ENCODE results near the gene UACA. TPM values are rescaled to one million over a fixed set of nuclear protein-coding genes. Genes with fewer than 3 reads are reported as not detected.
"Not testable (repeated sequence)": the region's sequence is repeated elsewhere in the genome, so short reads cannot be mapped to it uniquely, and the experiment has no call there.

Gene UACA
- total RNA-seq, 2 experiments from 2014 or later, result 2.3 to 3.9 TPM

DNA sequence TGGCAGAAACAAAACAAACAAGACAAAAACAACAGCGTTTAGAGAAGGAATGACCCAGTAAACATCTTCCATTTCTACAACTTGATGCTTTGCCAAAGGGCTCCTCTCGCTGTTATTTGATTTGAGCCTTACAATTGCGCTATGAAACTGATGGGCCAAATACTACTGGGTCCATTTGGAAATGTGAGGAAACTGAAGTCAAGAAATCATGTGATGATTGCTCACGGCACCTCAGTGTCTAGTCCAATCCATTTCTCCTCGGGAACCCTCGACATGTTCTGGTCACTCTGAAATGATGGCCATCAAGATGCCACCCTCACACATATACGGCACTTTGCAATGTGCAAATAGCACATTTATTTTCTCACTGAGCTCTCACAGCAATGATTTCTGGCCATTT is 136.0 kb downstream of the UACA start:
- DNase-seq, result no peak
- H3K36me3 Mint-ChIP-seq, result no peaks in the 10 kb centered on the region
- H3K4me1 Mint-ChIP-seq, result peaks cover 5% of the 10 kb centered on the region
- peaks cover 8% of the 10 kb centered on the region for H3K9me3 Mint-ChIP-seq
- peaks cover 17% of the 10 kb centered on the region for H3K27me3 Mint-ChIP-seq
- no peak overlapping the region for H3K4me3 Mint-ChIP-seq
- H3K27ac Mint-ChIP-seq, result no peak overlapping the region

DNA sequence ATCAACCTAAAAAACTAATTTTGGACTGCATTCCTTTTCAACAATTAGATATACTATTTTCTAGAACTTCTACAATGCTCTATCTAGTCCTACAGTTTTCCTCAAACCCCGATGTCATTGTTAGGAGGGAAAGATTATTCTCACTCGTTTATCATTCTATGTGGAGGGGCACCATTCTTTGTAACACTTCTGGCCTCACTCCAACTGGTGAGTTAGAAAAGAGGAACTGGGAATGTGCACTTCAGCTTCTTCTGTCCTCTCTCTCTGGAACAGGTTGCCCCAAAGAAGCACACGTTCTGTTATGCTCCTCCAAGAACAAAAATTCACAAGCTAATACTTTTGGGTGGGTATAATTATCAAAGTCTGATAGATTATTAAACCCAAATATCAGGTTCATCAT is 137.9 kb downstream of the UACA start:
- Mint-ChIP-seq H3K4me3 (no peak overlapping the region), H3K9me3 (peaks cover 16% of the 10 kb centered on the region), H3K4me1 (no peaks in the 10 kb centered on the region), H3K36me3 (no peaks in the 10 kb centered on the region), H3K27ac (no peak overlapping the region), H3K27me3 (peaks cover 17% of the 10 kb centered on the region)
- DNase-seq, result no peak

GRCh38 chr15:70625011-70625410 is 138.3 kb downstream of the UACA start:
- H3K4me1 Mint-ChIP-seq, result no peaks in the 10 kb centered on the region
- no peak overlapping the region for H3K27ac Mint-ChIP-seq
- H3K9me3 Mint-ChIP-seq, result peaks cover 16% of the 10 kb centered on the region
- no peak overlapping the region for H3K4me3 Mint-ChIP-seq
- peaks cover 17% of the 10 kb centered on the region for H3K27me3 Mint-ChIP-seq
- no peak for DNase-seq
- H3K36me3 Mint-ChIP-seq, result no peaks in the 10 kb centered on the region

GRCh38 chr15:70618929-70619328 is 144.4 kb downstream of the UACA start:
- H3K4me1 Mint-ChIP-seq, result no peaks in the 10 kb centered on the region
- peaks cover 12% of the 10 kb centered on the region for H3K27me3 Mint-ChIP-seq
- H3K27ac Mint-ChIP-seq, result no peak overlapping the region
- no peaks in the 10 kb centered on the region for H3K36me3 Mint-ChIP-seq
- peaks cover 16% of the 10 kb centered on the region for H3K9me3 Mint-ChIP-seq
- DNase-seq, result no peak
- no peak overlapping the region for H3K4me3 Mint-ChIP-seq

DNA sequence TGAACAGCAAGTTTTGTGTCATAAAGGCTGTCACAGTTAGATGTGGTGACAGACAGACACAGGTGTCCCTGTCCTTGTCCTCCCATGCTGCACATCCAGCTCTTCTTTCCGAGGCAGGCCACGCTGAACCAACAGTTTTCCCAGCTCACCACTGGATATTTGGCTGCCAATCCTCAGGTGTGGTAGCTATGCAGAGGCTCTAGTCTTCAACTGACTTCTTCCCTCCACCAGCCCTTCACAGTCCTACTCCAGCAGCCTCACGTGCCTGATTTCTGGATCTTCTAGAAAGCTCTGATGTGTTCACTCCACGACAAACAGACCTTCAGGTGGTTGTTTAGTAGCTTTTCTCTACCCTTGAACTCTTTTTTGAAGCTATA is 145.5 kb downstream of the UACA start:
- H3K9me3 Mint-ChIP-seq, result peaks cover 11% of the 10 kb centered on the region
- H3K27ac Mint-ChIP-seq, result no peak overlapping the region
- DNase-seq, result no peak
- peaks cover 9% of the 10 kb centered on the region for H3K27me3 Mint-ChIP-seq
- H3K36me3 Mint-ChIP-seq, result no peaks in the 10 kb centered on the region
- no peaks in the 10 kb centered on the region for H3K4me1 Mint-ChIP-seq
- no peak overlapping the region for H3K4me3 Mint-ChIP-seq

DNA sequence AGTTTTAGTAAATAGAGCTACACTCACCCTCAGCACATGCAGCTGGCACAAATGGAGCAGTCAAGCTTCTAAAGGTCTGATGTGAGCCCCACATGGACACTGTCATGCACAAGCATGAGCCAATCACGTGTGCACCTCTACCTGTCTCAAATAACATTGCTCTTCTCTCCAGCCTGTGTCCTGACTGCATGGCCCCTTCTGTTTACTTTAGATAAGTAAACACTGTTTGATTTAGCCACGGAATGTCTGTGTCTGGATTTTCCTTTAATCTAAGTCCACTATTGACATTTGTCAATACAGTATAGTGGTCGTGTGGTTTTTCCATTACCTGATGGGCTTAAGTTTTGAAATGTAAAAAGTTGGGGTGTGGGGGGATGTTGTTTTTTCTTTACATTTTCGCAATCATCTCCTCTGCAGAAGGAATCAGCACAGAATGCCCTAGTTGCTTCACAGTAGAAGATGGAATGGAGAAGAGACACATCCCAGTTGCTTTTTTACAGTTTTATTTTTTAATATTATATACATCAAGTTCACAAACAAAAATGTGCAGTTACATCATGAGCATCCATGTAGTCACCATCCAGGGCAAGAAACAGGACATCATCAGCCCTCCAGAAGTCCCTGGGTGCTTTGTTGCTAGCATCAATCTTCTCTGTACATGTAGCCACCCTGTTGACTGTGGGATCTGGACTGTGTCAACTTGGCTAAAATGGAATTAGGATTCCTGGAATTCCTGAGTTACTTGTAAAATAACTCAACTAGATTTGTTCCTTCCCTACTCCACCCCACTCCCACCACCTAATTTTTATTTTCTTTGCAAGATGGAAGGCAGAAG is 146.1 kb downstream of the UACA start:
- H3K4me3 Mint-ChIP-seq, result no peak overlapping the region
- H3K9me3 Mint-ChIP-seq, result peaks cover 8% of the 10 kb centered on the region
- no peak for DNase-seq
- no peak overlapping the region for H3K27ac Mint-ChIP-seq
- peaks cover 9% of the 10 kb centered on the region for H3K27me3 Mint-ChIP-seq
- H3K4me1 Mint-ChIP-seq, result no peaks in the 10 kb centered on the region
- no peaks in the 10 kb centered on the region for H3K36me3 Mint-ChIP-seq

DNA sequence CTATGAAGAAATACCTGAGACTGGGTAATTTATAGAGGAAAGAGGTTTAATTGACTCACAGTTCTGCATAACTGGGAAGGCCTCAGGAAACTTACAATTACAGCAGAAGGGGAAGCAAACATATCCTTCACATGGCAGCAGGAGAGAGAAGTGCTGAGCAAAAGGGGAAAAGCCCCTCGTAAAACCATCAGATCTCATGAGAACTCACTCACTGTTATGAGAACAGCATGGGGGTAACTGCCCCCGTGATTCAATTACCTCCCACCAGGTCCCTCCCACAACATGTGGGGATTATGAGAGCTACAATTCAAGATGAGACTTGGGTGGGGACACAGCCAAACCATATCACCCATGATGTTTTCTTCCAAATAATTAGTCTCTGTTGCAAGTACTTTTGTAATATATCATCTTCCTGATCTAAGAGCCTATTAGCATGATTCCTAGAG is 147.0 kb downstream of the UACA start:
- H3K4me1 Mint-ChIP-seq, H3K27me3 Mint-ChIP-seq, H3K4me3 Mint-ChIP-seq, H3K9me3 Mint-ChIP-seq, H3K27ac Mint-ChIP-seq, DNase-seq, H3K36me3 Mint-ChIP-seq: not testable (repeated sequence)

- peaks cover 9% of the 10 kb centered on the region for H3K27me3 Mint-ChIP-seq
- DNase-seq, result no peak
- no peaks in the 10 kb centered on the region for H3K36me3 Mint-ChIP-seq
- no peaks in the 10 kb centered on the region for H3K4me1 Mint-ChIP-seq
- no peak overlapping the region for H3K27ac Mint-ChIP-seq
- H3K4me3 Mint-ChIP-seq, result no peak overlapping the region
- peaks cover 2% of the 10 kb centered on the region for H3K9me3 Mint-ChIP-seq
Measured at GRCh38 chr15:70615435-70616310, 147.7 kb downstream of the UACA start.

GRCh38 chr15:70614221-70614620 is 149.1 kb downstream of the UACA start:
- Mint-ChIP-seq H3K4me3 (no peak overlapping the region), H3K9me3 (no peaks in the 10 kb centered on the region), H3K27me3 (peaks cover 4% of the 10 kb centered on the region), H3K4me1 (no peaks in the 10 kb centered on the region), H3K27ac (no peak overlapping the region), H3K36me3 (no peaks in the 10 kb centered on the region)
- no peak for DNase-seq

- H3K27ac Mint-ChIP-seq, result no peak overlapping the region
- H3K4me3 Mint-ChIP-seq, result no peak overlapping the region
- no peaks in the 10 kb centered on the region for H3K9me3 Mint-ChIP-seq
- peaks cover 4% of the 10 kb centered on the region for H3K27me3 Mint-ChIP-seq
- H3K4me1 Mint-ChIP-seq, result no peaks in the 10 kb centered on the region
- no peak for DNase-seq
- H3K36me3 Mint-ChIP-seq, result no peaks in the 10 kb centered on the region
Measured at GRCh38 chr15:70613271-70613670, 150.1 kb downstream of the UACA start.

- H3K27ac Mint-ChIP-seq, result no peak overlapping the region
- H3K27me3 Mint-ChIP-seq, result peaks cover 4% of the 10 kb centered on the region
- H3K4me1 Mint-ChIP-seq, result no peaks in the 10 kb centered on the region
- no peak for DNase-seq
- no peaks in the 10 kb centered on the region for H3K9me3 Mint-ChIP-seq
- no peak overlapping the region for H3K4me3 Mint-ChIP-seq
- H3K36me3 Mint-ChIP-seq, result no peaks in the 10 kb centered on the region
Measured at GRCh38 chr15:70611286-70611685, 152.1 kb downstream of the UACA start.

DNA sequence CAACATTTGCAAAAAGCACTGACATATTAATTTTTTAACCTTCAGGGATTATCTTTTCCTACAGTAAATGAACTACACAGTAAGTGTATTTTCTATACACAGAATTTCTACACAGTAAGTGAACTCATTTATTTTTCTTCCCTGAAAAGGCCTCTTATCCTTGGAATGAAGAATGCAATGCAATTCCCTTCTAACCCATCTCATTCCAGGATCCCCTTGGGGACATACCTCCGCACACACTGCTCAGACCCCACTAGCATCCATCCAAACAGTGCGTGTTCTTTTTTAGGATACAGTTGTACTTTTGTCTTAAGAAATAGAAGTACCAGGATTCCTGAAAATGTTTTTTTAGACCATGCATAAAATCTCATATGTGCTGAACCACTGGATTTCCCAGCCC is 152.8 kb downstream of the UACA start:
- H3K9me3 Mint-ChIP-seq, result no peaks in the 10 kb centered on the region
- H3K27me3 Mint-ChIP-seq, result peaks cover 4% of the 10 kb centered on the region
- H3K27ac Mint-ChIP-seq, result no peak overlapping the region
- no peak overlapping the region for H3K4me3 Mint-ChIP-seq
- H3K4me1 Mint-ChIP-seq, result no peaks in the 10 kb centered on the region
- DNase-seq, result no peak
- no peaks in the 10 kb centered on the region for H3K36me3 Mint-ChIP-seq

- Mint-ChIP-seq H3K27ac (no peak overlapping the region), H3K9me3 (no peaks in the 10 kb centered on the region), H3K36me3 (no peaks in the 10 kb centered on the region), H3K27me3 (peaks cover 3% of the 10 kb centered on the region), H3K4me3 (no peak overlapping the region), H3K4me1 (no peaks in the 10 kb centered on the region)
- no peak for DNase-seq
Measured at GRCh38 chr15:70609889-70610288, 153.5 kb downstream of the UACA start.

- DNase-seq, result no peak
- Mint-ChIP-seq H3K27me3 (no peaks in the 10 kb centered on the region), H3K4me3 (no peak overlapping the region), H3K36me3 (no peaks in the 10 kb centered on the region), H3K27ac (no peak overlapping the region), H3K9me3 (no peaks in the 10 kb centered on the region), H3K4me1 (no peaks in the 10 kb centered on the region)
Measured at GRCh38 chr15:70608144-70608543, 155.2 kb downstream of the UACA start.

DNA sequence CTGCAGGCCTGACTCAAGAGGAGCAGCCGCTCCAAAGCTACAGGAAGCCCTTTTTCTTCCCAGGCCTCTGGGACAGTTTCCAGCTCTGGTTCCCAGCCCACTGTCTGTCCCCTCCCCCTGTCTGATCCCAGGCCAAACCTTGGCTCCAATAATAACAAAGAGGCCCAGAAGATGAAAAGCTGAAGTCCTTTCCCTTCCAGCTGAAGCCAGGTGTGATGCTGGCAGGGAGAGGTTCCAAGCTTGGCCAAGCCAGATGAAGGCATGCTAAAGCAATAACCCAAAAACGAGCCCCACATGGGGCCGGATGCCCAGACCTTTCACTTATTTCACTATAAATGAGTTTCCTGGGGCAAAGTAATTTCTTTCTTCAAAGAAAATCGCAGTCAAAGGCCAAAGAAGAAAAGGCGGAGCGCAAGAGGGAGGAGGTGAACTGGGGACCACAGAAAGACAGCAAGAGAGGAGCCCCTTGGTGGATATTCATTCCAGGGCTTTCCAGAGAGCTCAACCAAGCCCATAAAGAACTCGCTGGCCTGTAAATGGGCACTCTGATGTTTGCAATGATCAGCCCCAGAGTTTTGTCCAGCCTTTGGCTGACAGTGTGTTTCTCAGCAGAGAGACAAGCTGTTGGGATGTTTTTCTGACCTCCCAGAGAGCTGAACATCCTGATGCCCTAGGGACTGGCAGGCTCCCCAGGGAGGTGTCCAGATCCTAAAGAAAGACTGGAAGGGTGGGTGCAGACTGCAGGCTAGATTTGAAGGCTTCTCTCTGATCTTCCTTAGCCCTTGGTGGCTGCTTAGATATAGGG is 157.6 kb downstream of the UACA start:
- no peaks in the 10 kb centered on the region for H3K9me3 Mint-ChIP-seq
- no peak overlapping the region for H3K27ac Mint-ChIP-seq
- no peaks in the 10 kb centered on the region for H3K36me3 Mint-ChIP-seq
- no peak overlapping the region for H3K4me3 Mint-ChIP-seq
- no peaks in the 10 kb centered on the region for H3K4me1 Mint-ChIP-seq
- H3K27me3 Mint-ChIP-seq, result no peaks in the 10 kb centered on the region
- DNase-seq, result no peak

All from activated naive CD8-positive, alpha-beta T cell treated with anti-CD3 and anti-CD28 coated beads for 36 hours (primary cell).